GM23338 (cell line): ENCODE results near the gene PPP1R2. TPM values are rescaled to one million over a fixed set of nuclear protein-coding genes. Genes with fewer than 3 reads are reported as not detected.

ENCODE experiments used
- ATAC-seq: fragments of 200-7000 bp; cut with Tn5 transposase; 3 replicates; pipeline ENCODE4 v1.9.1; 2020
- DNase-seq: peaks from one replicate; pipeline ENCODE4 v3.0.0-alpha.2; 2015; ENCODE audit warnings: low spot score
- H2AFZ ChIP-seq: fragments of 200-600 bp; sonication (generic); 2 replicates; pipeline ENCODE4 v1.8.0; 2016; ENCODE audit warnings: antibody characterized with exemption, mild to moderate bottlenecking, moderate library complexity
- H3F3A ChIP-seq: fragments of 200-600 bp; sonication (generic); replicated peaks from 2 replicates; pipeline ENCODE4 v1.8.0; 2017; ENCODE audit warnings: antibody characterized with exemption, mixed run types, low read depth
- H3K27ac ChIP-seq: fragments of 200-600 bp; sonication (generic); 2 replicates; pipeline ENCODE4 v1.6.1; 2016; ENCODE audit warnings: low read depth
- H3K27me3 ChIP-seq: fragments of 200-600 bp; sonication (generic); 2 replicates; pipeline ENCODE4 v1.8.0; 2016; ENCODE audit warnings: mild to moderate bottlenecking, mixed run types, moderate library complexity; ENCODE audit not compliant: insufficient read depth
- H3K36me3 ChIP-seq: fragments of 200-600 bp; sonication (generic); 2 replicates; pipeline ENCODE4 v1.8.0; 2016; ENCODE audit warnings: mild to moderate bottlenecking; ENCODE audit not compliant: insufficient read depth
- H3K4me1 ChIP-seq: fragments of 200-600 bp; sonication (generic); 2 replicates; pipeline ENCODE4 v1.8.0; 2016; ENCODE audit warnings: mild to moderate bottlenecking, moderate library complexity; ENCODE audit not compliant: insufficient read depth
- H3K4me2 ChIP-seq: fragments of 200-600 bp; sonication (generic); 2 replicates; pipeline ENCODE4 v1.7.1; 2017; ENCODE audit warnings: mixed run types
- H3K4me3 ChIP-seq: fragments of 200-600 bp; sonication (generic); 2 replicates; pipeline ENCODE4 v1.6.1; 2016; ENCODE audit warnings: mixed run types
- H3K79me2 ChIP-seq: fragments of 200-600 bp; sonication (generic); replicated peaks from 2 replicates; pipeline ENCODE4 v1.8.0; 2017; ENCODE audit warnings: mild to moderate bottlenecking; ENCODE audit not compliant: insufficient read depth
- H3K9me2 ChIP-seq: fragments of 200-600 bp; sonication (generic); 2 replicates; pipeline ENCODE4 v1.8.0; 2017; ENCODE audit not compliant: insufficient read depth
- H4K20me1 ChIP-seq: fragments of 200-600 bp; sonication (generic); replicated peaks from 2 replicates; pipeline ENCODE4 v1.8.0; 2017; ENCODE audit warnings: mild to moderate bottlenecking; ENCODE audit not compliant: insufficient read depth
- H3K27ac Mint-ChIP-seq: 2 replicates; pipeline ENCODE4 v1.8.0; 2020; ENCODE audit warnings: inconsistent platforms, mild to moderate bottlenecking, moderate library complexity, mixed read lengths
- H3K27me3 Mint-ChIP-seq: 3 replicates; pipeline ENCODE4 v1.8.0; 2022; ENCODE audit warnings: low read depth, mild to moderate bottlenecking, moderate library complexity, mixed read lengths, inconsistent platforms; ENCODE audit not compliant: insufficient read depth, poor library complexity
- H3K36me3 Mint-ChIP-seq: 3 replicates; pipeline ENCODE4 v1.8.0; 2021; ENCODE audit warnings: low read depth, mild to moderate bottlenecking, inconsistent platforms, moderate library complexity, mixed read lengths
- H3K4me1 Mint-ChIP-seq: 3 replicates; pipeline ENCODE4 v1.8.0; 2020; ENCODE audit warnings: mild to moderate bottlenecking, inconsistent platforms, mixed read lengths
- H3K4me3 Mint-ChIP-seq: 3 replicates; pipeline ENCODE4 v1.8.0; 2021; ENCODE audit warnings: moderate library complexity, mild to moderate bottlenecking, inconsistent platforms, mixed read lengths
- H3K9me3 Mint-ChIP-seq: 3 replicates; pipeline ENCODE4 v1.8.0; 2020; ENCODE audit warnings: moderate library complexity, mild to moderate bottlenecking, inconsistent platforms, mixed read lengths
- CREB1 ChIP-seq: fragments of 250-450 bp; sonication (Bioruptor Pico); IDR thresholded peaks from 2 replicates; pipeline ENCODE4 v1.5.0; 2020; ENCODE audit warnings: low read depth, mild to moderate bottlenecking, moderate library complexity
- EZH2 ChIP-seq: fragments of 200-600 bp; sonication (generic); IDR thresholded peaks from one replicate; pipeline ENCODE4 v1.8.0; 2017; ENCODE audit warnings: antibody characterized with exemption, mild to moderate bottlenecking, low read depth; ENCODE audit not compliant: unreplicated experiment
- JUNB ChIP-seq: IDR thresholded peaks from one replicate; pipeline ENCODE4 v1.6.1; 2016; ENCODE audit warnings: antibody characterized with exemption; ENCODE audit not compliant: unreplicated experiment
- NANOG ChIP-seq: IDR thresholded peaks from 2 replicates; pipeline ENCODE4 v1.6.1; 2016; ENCODE audit warnings: antibody characterized with exemption, borderline replicate concordance
- POLR2AphosphoS5 ChIP-seq: IDR thresholded peaks from 2 replicates; pipeline ENCODE4 v1.6.1; 2016; ENCODE audit warnings: antibody characterized with exemption, low read depth
- STAT1 ChIP-seq: IDR thresholded peaks from one replicate; pipeline ENCODE4 v1.6.1; 2016; ENCODE audit warnings: antibody characterized with exemption; ENCODE audit not compliant: unreplicated experiment
- ZNF114 ChIP-seq: fragments of 250-450 bp; sonication (Bioruptor Pico); IDR thresholded peaks from 2 replicates; pipeline ENCODE4 v1.5.0; 2020; ENCODE audit warnings: mild to moderate bottlenecking, moderate library complexity
- ZNF331 ChIP-seq: fragments of 250-450 bp; sonication (Bioruptor Pico); IDR thresholded peaks from 2 replicates; pipeline ENCODE4 v1.5.0; 2020; ENCODE audit warnings: low read depth, mild to moderate bottlenecking, moderate library complexity
- polyA plus RNA-seq: library from polyadenylated mRNA; unstranded; fragments of >200 nt; fragmentation: Nextera tagmentation; extraction: Ambion mirVana; gene quantifications from 2 replicates; pipeline ENCODE4 v1.2.1, GENCODE V29; 2016
- total RNA-seq: library from RNA; depleted of rRNA; stranded (reverse); fragments of >200 nt; shearing (Covaris generic); gene quantifications from 2 replicates; pipeline ENCODE4 v1.2.3, GENCODE V29; 2014
- TF ChIP-seq, protein P1 (sequence below): fragments of 250-450 bp; sonication (Bioruptor Pico); IDR thresholded peaks from 2 replicates; pipeline ENCODE4 v1.5.0; 2020; ENCODE audit warnings: mild to moderate bottlenecking, moderate library complexity
- TF ChIP-seq, protein P2 (sequence below): IDR thresholded peaks from 2 replicates; pipeline ENCODE4 v1.6.1; 2016; ENCODE audit warnings: antibody characterized with exemption
- TF ChIP-seq, protein P3 (sequence below), 2 experiments: fragments of 200-600 bp in 1 of 2; sonication (generic) in 1 of 2; conservative IDR thresholded peaks; 2 replicates each; pipeline versions ENCODE4 v1.5.1 to v1.6.1; 2016 to 2017; ENCODE audit warnings: antibody characterized with exemption in 2 of 2, low read depth in 2 of 2, mild to moderate bottlenecking in 2 of 2, moderate library complexity in 1 of 2
- TF ChIP-seq, protein P4 (sequence below): IDR thresholded peaks from one replicate; pipeline ENCODE4 v1.6.1; 2018; ENCODE audit warnings: antibody characterized with exemption; ENCODE audit not compliant: unreplicated experiment

PPP1R2 gene
- total and polyA plus RNA-seq, 2 experiments from 2014 or later: 45.9 to 46.8 TPM

DNA sequence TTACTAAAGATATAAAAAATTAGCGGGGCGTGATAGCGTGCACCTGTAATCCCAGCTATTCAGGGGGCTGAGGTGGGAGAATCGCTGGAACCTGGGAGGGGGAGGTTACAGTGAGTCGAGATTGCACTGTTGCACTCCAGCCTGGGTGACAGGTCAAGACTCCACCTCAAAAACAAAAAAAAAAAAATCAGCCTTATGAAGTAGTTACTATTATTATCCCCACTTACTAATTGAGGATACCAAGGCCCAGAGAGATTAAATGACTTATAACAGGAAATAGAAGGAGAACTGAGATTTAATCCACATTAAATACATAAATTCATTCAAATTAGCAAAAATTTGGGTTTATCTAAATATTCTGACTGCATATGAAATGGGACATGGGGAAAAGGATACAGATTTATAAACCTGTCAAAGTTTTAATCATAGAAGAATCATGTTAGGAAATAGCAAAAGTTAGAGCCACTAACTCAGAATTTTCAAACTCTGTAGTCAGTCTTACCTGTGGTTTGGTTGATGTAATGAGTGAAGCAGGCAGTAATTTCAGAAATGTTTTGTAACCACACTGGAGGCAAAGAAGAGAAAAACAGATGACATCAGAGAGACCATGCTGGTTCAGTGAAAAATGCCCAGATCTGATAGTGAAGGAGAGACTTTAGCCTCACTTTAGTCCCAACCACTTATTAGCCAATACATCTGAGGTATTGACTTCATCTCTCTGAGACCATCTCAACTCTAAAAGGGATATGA, 75.3 kb downstream of the PPP1R2 start:
- Histone ChIP-seq H3K4me3 (no peak overlapping the region), H3K4me1 (no peaks in the 10 kb centered on the region), H3F3A (no peaks in the 10 kb centered on the region), H3K4me2 (no peak overlapping the region), H3K36me3 (no peaks in the 10 kb centered on the region), H3K79me2 (no peaks in the 10 kb centered on the region), H3K9me2 (no peaks in the 10 kb centered on the region), H4K20me1 (no peaks in the 10 kb centered on the region), H3K27me3 (no peaks in the 10 kb centered on the region), H2AFZ (no peak overlapping the region), H3K27ac (no peak overlapping the region)
- DNase-seq (no peak), ATAC-seq (no peak)
- Mint-ChIP-seq H3K36me3 (no peaks in the 10 kb centered on the region; the same call in 2 of the 3 replicates), H3K27me3 (peaks cover 3% of the 10 kb centered on the region), H3K4me3 (no peak overlapping the region), H3K4me1 (peaks cover 3% of the 10 kb centered on the region; the same call in 2 of the 3 replicates), H3K27ac (no peak overlapping the region), H3K9me3 (peaks cover 6% of the 10 kb centered on the region)
- TF ChIP-seq, protein P1, sequence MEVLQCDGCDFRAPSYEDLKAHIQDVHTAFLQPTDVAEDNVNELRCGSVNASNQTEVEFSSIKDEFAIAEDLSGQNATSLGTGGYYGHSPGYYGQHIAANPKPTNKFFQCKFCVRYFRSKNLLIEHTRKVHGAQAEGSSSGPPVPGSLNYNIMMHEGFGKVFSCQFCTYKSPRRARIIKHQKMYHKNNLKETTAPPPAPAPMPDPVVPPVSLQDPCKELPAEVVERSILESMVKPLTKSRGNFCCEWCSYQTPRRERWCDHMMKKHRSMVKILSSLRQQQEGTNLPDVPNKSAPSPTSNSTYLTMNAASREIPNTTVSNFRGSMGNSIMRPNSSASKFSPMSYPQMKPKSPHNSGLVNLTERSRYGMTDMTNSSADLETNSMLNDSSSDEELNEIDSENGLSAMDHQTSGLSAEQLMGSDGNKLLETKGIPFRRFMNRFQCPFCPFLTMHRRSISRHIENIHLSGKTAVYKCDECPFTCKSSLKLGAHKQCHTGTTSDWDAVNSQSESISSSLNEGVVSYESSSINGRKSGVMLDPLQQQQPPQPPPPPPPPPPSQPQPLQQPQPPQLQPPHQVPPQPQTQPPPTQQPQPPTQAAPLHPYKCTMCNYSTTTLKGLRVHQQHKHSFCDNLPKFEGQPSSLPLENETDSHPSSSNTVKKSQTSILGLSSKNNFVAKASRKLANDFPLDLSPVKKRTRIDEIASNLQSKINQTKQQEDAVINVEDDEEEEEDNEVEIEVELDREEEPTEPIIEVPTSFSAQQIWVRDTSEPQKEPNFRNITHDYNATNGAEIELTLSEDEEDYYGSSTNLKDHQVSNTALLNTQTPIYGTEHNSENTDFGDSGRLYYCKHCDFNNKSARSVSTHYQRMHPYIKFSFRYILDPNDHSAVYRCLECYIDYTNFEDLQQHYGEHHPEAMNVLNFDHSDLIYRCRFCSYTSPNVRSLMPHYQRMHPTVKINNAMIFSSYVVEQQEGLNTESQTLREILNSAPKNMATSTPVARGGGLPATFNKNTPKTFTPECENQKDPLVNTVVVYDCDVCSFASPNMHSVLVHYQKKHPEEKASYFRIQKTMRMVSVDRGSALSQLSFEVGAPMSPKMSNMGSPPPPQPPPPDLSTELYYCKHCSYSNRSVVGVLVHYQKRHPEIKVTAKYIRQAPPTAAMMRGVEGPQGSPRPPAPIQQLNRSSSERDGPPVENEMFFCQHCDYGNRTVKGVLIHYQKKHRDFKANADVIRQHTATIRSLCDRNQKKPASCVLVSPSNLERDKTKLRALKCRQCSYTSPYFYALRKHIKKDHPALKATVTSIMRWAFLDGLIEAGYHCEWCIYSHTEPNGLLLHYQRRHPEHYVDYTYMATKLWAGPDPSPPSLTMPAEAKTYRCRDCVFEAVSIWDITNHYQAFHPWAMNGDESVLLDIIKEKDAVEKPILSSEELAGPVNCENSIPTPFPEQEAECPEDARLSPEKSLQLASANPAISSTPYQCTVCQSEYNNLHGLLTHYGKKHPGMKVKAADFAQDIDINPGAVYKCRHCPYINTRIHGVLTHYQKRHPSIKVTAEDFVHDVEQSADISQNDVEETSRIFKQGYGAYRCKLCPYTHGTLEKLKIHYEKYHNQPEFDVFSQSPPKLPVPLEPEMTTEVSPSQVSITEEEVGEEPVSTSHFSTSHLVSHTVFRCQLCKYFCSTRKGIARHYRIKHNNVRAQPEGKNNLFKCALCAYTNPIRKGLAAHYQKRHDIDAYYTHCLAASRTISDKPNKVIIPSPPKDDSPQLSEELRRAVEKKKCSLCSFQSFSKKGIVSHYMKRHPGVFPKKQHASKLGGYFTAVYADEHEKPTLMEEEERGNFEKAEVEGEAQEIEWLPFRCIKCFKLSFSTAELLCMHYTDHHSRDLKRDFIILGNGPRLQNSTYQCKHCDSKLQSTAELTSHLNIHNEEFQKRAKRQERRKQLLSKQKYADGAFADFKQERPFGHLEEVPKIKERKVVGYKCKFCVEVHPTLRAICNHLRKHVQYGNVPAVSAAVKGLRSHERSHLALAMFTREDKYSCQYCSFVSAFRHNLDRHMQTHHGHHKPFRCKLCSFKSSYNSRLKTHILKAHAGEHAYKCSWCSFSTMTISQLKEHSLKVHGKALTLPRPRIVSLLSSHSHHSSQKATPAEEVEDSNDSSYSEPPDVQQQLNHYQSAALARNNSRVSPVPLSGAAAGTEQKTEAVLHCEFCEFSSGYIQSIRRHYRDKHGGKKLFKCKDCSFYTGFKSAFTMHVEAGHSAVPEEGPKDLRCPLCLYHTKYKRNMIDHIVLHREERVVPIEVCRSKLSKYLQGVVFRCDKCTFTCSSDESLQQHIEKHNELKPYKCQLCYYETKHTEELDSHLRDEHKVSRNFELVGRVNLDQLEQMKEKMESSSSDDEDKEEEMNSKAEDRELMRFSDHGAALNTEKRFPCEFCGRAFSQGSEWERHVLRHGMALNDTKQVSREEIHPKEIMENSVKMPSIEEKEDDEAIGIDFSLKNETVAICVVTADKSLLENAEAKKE (CRISPR knock-in tag): no peak
- TF ChIP-seq ZNF331: no peak
- TF ChIP-seq POLR2AphosphoS5: no peak
- TF ChIP-seq, protein P2, sequence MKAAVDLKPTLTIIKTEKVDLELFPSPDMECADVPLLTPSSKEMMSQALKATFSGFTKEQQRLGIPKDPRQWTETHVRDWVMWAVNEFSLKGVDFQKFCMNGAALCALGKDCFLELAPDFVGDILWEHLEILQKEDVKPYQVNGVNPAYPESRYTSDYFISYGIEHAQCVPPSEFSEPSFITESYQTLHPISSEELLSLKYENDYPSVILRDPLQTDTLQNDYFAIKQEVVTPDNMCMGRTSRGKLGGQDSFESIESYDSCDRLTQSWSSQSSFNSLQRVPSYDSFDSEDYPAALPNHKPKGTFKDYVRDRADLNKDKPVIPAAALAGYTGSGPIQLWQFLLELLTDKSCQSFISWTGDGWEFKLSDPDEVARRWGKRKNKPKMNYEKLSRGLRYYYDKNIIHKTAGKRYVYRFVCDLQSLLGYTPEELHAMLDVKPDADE: no peak
- TF ChIP-seq EZH2: no peak
- no peak for TF ChIP-seq NANOG
- TF ChIP-seq CREB1: no peak
- TF ChIP-seq, protein P3, sequence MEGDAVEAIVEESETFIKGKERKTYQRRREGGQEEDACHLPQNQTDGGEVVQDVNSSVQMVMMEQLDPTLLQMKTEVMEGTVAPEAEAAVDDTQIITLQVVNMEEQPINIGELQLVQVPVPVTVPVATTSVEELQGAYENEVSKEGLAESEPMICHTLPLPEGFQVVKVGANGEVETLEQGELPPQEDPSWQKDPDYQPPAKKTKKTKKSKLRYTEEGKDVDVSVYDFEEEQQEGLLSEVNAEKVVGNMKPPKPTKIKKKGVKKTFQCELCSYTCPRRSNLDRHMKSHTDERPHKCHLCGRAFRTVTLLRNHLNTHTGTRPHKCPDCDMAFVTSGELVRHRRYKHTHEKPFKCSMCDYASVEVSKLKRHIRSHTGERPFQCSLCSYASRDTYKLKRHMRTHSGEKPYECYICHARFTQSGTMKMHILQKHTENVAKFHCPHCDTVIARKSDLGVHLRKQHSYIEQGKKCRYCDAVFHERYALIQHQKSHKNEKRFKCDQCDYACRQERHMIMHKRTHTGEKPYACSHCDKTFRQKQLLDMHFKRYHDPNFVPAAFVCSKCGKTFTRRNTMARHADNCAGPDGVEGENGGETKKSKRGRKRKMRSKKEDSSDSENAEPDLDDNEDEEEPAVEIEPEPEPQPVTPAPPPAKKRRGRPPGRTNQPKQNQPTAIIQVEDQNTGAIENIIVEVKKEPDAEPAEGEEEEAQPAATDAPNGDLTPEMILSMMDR (conservative IDR thresholded peaks at IDR 0.05; ENCODE audit: low read depth in 2 of 2): no peak
- no peak for TF ChIP-seq STAT1
- no peak for TF ChIP-seq ZNF114 (CRISPR knock-in tag)
- TF ChIP-seq, protein P4, sequence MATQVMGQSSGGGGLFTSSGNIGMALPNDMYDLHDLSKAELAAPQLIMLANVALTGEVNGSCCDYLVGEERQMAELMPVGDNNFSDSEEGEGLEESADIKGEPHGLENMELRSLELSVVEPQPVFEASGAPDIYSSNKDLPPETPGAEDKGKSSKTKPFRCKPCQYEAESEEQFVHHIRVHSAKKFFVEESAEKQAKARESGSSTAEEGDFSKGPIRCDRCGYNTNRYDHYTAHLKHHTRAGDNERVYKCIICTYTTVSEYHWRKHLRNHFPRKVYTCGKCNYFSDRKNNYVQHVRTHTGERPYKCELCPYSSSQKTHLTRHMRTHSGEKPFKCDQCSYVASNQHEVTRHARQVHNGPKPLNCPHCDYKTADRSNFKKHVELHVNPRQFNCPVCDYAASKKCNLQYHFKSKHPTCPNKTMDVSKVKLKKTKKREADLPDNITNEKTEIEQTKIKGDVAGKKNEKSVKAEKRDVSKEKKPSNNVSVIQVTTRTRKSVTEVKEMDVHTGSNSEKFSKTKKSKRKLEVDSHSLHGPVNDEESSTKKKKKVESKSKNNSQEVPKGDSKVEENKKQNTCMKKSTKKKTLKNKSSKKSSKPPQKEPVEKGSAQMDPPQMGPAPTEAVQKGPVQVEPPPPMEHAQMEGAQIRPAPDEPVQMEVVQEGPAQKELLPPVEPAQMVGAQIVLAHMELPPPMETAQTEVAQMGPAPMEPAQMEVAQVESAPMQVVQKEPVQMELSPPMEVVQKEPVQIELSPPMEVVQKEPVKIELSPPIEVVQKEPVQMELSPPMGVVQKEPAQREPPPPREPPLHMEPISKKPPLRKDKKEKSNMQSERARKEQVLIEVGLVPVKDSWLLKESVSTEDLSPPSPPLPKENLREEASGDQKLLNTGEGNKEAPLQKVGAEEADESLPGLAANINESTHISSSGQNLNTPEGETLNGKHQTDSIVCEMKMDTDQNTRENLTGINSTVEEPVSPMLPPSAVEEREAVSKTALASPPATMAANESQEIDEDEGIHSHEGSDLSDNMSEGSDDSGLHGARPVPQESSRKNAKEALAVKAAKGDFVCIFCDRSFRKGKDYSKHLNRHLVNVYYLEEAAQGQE: no peak
- TF ChIP-seq JUNB: no peak
